NCI-H2171 treated with DMSO at 0.1 percent for 48 hours (cell line): ENCODE measurements around the gene GSTM4.
"Not testable (repeated sequence)": the region's sequence is repeated elsewhere in the genome, so short reads cannot be mapped to it uniquely, and the experiment has no call there.

Experiments used
- DNase-seq: peaks from one replicate; lab custom pipeline; 2025; lab: John Stamatoyannopoulos, UW

Gene GSTM4

GRCh38 chr1:109709822-109710221 lies 53.9 kb downstream of the GSTM4 start:
- not testable (repeated sequence) for DNase-seq
